ENCODE data around the gene ZMIZ2.

DNA sequence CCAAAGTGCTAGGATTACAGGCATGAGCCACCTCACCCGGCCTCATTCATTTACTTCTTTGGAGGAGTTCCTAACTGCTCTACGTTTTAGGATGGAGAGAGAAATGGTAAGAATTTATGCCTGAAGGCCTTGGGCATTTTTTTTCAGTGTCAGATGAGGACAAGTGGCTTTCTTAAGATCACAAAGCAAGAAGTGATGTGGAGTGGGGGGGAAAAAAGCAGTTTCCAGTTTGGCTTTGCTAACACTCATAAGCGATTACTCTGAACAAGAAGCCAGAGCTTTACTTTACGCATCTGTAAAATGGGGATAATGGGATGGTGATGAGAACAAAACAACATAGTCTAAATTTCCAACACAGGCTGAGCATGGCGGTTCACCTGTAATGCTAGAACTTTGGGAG is 45.3 kb downstream of the ZMIZ2 start:
- TF ChIP-seq CTCF (IDR thresholded peaks at IDR 0.05) (no peak), POLR2A (IDR thresholded peaks at IDR 0.05) (no peak)

Measured in thyroid gland (tissue), 4 donors.